Endothelial cell of umbilical vein (primary cell): Measurements from ENCODE around the gene DMPK. TPM values are rescaled to one million over a fixed set of nuclear protein-coding genes. Genes with fewer than 3 reads are reported as not detected.
"Not testable (repeated sequence)": the region's sequence is repeated elsewhere in the genome, so short reads cannot be mapped to it uniquely, and the experiment has no call there.

Experiments
- BruUV-seq: library from RNA; stranded (reverse); fragments of 400-500 nt; replicated peaks from 2 replicates; lab custom pipeline; 2021; lab: Mats Ljungman, UMichigan
- CTCF ChIA-PET: fragments of 300-600, 350-600 bp; sonication (Branson Sonifier 250); formaldehyde crosslinking; loops from one replicate; lab custom pipeline; 2021; ENCODE audit warnings: antibody characterized with exemption, inconsistent platforms; lab: Charles Lee
- POLR2A ChIA-PET: fragments of 300-600, 350-600 bp; sonication (Branson Sonifier 250); formaldehyde crosslinking; loops from one replicate; lab custom pipeline; 2021; ENCODE audit warnings: antibody characterized with exemption, inconsistent platforms; lab: Charles Lee
- DNase-seq: peaks from one replicate; pipeline ENCODE4 v3.0.0-alpha.2; 2011; ENCODE audit warnings: low read depth, low spot score
- FAIRE-seq: peaks from 2 replicates; lab custom pipeline; 2011; peaks lifted over from hg19 to GRCh38; lab: Jason Lieb, UNC
- H2AFZ ChIP-seq: 2 replicates; pipeline ENCODE4 v1.6.0; 2012; ENCODE audit warnings: low read depth, low read length, control low read depth, inconsistent platforms
- H3K27ac ChIP-seq: 2 replicates; pipeline ENCODE4 v1.5.1; 2011; ENCODE audit warnings: low read depth, mild to moderate bottlenecking, control low read depth, low read length, moderate library complexity; ENCODE audit not compliant: insufficient read depth
- H3K27me3 ChIP-seq, 2 experiments: 2 replicates each; pipeline versions ENCODE4 v1.6.0 to v1.6.1; 2011; ENCODE audit warnings: low read length in 2 of 2, mixed read lengths in 1 of 2; ENCODE audit not compliant: control insufficient read depth in 2 of 2, insufficient read depth in 2 of 2
- H3K36me3 ChIP-seq, 2 experiments: 2 replicates in 1 of 2; 3 replicates in 1 of 2; pipeline ENCODE4 v1.5.1; 2011; ENCODE audit warnings: low read length in 2 of 2, mild to moderate bottlenecking in 1 of 2, moderate library complexity in 1 of 2; ENCODE audit not compliant: control insufficient read depth in 2 of 2, insufficient read depth in 2 of 2; ENCODE audit errors: extremely low read depth in 1 of 2
- H3K4me1 ChIP-seq: 3 replicates; pipeline ENCODE4 v1.5.1; 2011; ENCODE audit warnings: mild to moderate bottlenecking, low read length; ENCODE audit not compliant: control insufficient read depth, insufficient read depth; ENCODE audit errors: extremely low read depth
- H3K4me2 ChIP-seq: 2 replicates; pipeline ENCODE4 v1.6.1; 2011; ENCODE audit warnings: low read length, control low read depth, mixed read lengths; ENCODE audit not compliant: insufficient read depth
- H3K4me3 ChIP-seq, 3 experiments: fragments of 200-600 bp in 1 of 3; sonication (generic), shearing (Covaris generic) in 1 of 3; replicated peaks in 1 of 3; 2 replicates each; pipeline ENCODE4 v1.5.1; 2011 to 2016; ENCODE audit warnings: control low read depth in 3 of 3, low read length in 3 of 3, mild to moderate bottlenecking in 2 of 3, inconsistent platforms in 1 of 3, low read depth in 1 of 3, moderate library complexity in 1 of 3; ENCODE audit not compliant: insufficient read depth in 1 of 3
- H3K79me2 ChIP-seq: 2 replicates; pipeline ENCODE4 v1.6.0; 2012; ENCODE audit warnings: low read length, inconsistent platforms; ENCODE audit not compliant: control insufficient read depth, insufficient read depth
- H3K9ac ChIP-seq: replicated peaks from 2 replicates; pipeline ENCODE3; 2011; ENCODE audit warnings: low read length, control low read depth; ENCODE audit not compliant: insufficient read depth; ENCODE audit errors: extremely low read depth
- H3K9me1 ChIP-seq: replicated peaks from 3 replicates; pipeline ENCODE4 v1.6.0; 2011; ENCODE audit warnings: mild to moderate bottlenecking, low read length; ENCODE audit not compliant: control insufficient read depth, insufficient read depth; ENCODE audit errors: extremely low read depth
- H3K9me3 ChIP-seq: replicated peaks from 2 replicates; pipeline ENCODE4 v1.5.1; 2012; ENCODE audit warnings: low read length, inconsistent platforms; ENCODE audit not compliant: control insufficient read depth, insufficient read depth
- H4K20me1 ChIP-seq: replicated peaks from 2 replicates; pipeline ENCODE3; 2011; ENCODE audit warnings: mild to moderate bottlenecking, low read length; ENCODE audit not compliant: control insufficient read depth, insufficient read depth; ENCODE audit errors: extremely low read depth
- EZH2 ChIP-seq: IDR thresholded peaks from 2 replicates; pipeline ENCODE4 v1.6.1; 2012; ENCODE audit warnings: borderline replicate concordance, low read depth, mild to moderate bottlenecking, moderate library complexity, low read length, inconsistent platforms; ENCODE audit not compliant: severe bottlenecking
- FOS ChIP-seq: IDR thresholded peaks from 2 replicates; pipeline ENCODE4 v1.6.1; 2011; ENCODE audit warnings: mild to moderate bottlenecking, low read length, moderate library complexity, borderline replicate concordance; ENCODE audit not compliant: insufficient read depth
- GATA2 ChIP-seq: IDR thresholded peaks from 2 replicates; pipeline ENCODE4 v1.7.0; 2011; ENCODE audit warnings: low read depth, mild to moderate bottlenecking, moderate library complexity, mixed read lengths, low read length; ENCODE audit not compliant: insufficient read length, insufficient read depth
- JUN ChIP-seq: IDR thresholded peaks from 2 replicates; pipeline ENCODE4 v1.6.1; 2011; ENCODE audit warnings: borderline replicate concordance, low read depth; ENCODE audit not compliant: insufficient read length, insufficient read depth
- MYC ChIP-seq: IDR thresholded peaks from one replicate; pipeline ENCODE4 v1.6.1; 2011; ENCODE audit warnings: mild to moderate bottlenecking, low read depth, low read length
- POLR2A ChIP-seq: IDR thresholded peaks from 2 replicates; pipeline ENCODE4 v1.6.1; 2012; ENCODE audit warnings: low read depth, mild to moderate bottlenecking, control low read depth, low read length
- POLR2AphosphoS5 ChIP-seq: IDR thresholded peaks from 2 replicates; pipeline ENCODE4 v1.6.1; 2012; ENCODE audit warnings: low read depth, mild to moderate bottlenecking, control low read depth, low read length, moderate library complexity; ENCODE audit not compliant: insufficient read depth
- dilution Hi-C: fragments of 300-500 bp; cut with MboI; formaldehyde crosslinking; loops from one replicate; pipeline ENCODE4 v1.15.0; 2019; ENCODE audit warnings: low sequenced_read_pairs; ENCODE audit not compliant: extremely low pct_ligation_motif_present
- intact Hi-C: fragments of 100-400 bp; cut with micrococcal nuclease; formaldehyde crosslinking; loops from one replicate; pipeline ENCODE4 v1.10.0; 2022
- polyA plus RNA-seq, 4 experiments: library from polyadenylated mRNA; depleted of rRNA in 3 of 4; stranded (reverse) in 3 of 4; unstranded in 1 of 4; fragments of >200 nt; gene quantifications; 2 replicates each; pipeline versions ENCODE4 v1.2.1 to v1.2.3, GENCODE V29; 2011 to 2012; ENCODE audit warnings: missing spikeins in 1 of 4
- total RNA-seq: library from RNA; stranded (reverse); gene quantifications from 2 replicates; pipeline ENCODE4 v1.2.3, GENCODE V29; 2021
- TF ChIP-seq, protein P1 (sequence below): IDR thresholded peaks from 2 replicates; pipeline ENCODE4 v1.6.1; 2011; ENCODE audit not compliant: insufficient read depth, insufficient read length
- TF ChIP-seq, protein P2 (sequence below), 2 donors: IDR thresholded peaks; 1 replicate in 1 of 2; 2 replicates in 1 of 2; pipeline ENCODE4 v1.5.1; 2011; ENCODE audit warnings: low read length in 2 of 2, mild to moderate bottlenecking in 2 of 2, moderate library complexity in 2 of 2, control low read depth in 1 of 2, inconsistent platforms in 1 of 2, low read depth in 1 of 2; ENCODE audit not compliant: insufficient read depth in 1 of 2; ENCODE audit errors: extremely low read depth in 1 of 2

Gene DMPK
- total and polyA plus RNA-seq, 2 donors (not counting 3 experiments of a cell fraction or from before 2014, with no cell fraction given) = 36.6 to 73.3 TPM

DNA sequence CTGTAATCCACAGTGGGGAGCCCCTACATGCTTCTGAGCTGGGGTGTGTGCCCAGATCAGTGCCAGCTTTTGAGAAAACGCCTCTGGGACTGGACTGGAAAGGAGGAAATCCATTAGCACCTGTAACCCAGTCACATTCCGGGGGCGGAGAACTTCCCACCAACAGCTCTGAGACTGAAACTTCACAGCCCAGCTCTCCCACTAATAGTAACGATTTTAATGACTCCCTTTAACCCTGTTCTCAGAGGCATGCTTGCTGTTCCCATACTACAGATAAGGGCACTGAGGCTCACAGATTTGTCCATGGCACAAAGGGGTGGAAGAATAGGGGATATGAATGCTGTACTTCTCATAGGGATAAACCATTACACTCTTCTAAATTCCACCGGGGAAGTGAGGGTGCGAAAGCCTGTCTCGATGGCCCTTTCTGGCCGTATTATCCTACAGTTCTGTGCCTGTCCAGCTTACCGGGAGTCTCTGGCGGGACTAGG lies 52.4 kb downstream of the DMPK start:
- Histone ChIP-seq H3K36me3 (no peaks in the 10 kb centered on the region), H2AFZ (peak overlapping the region; percentile 17), H3K79me2 (peaks cover 45% of the 10 kb centered on the region), H4K20me1 (no peaks in the 10 kb centered on the region), H3K4me2 (peak overlapping the region; percentile 58), H3K4me1 (peaks cover 6% of the 10 kb centered on the region), H3K9ac (peak overlapping the region; percentile 80), H3K9me1 (no peaks in the 10 kb centered on the region), H3K27me3 (no peaks in the 10 kb centered on the region), H3K27ac (no peak overlapping the region), H3K4me3 (peak overlapping the region; percentile 81 to 83 (median 82)), H3K9me3 (no peaks in the 10 kb centered on the region)
- DNase-seq = peak; percentile 30
- peak; percentile 70 for FAIRE-seq
- dilution Hi-C loops = no loop called here
- TSS peak; percentile 38 for BruUV-seq
- TF ChIP-seq POLR2AphosphoS5 (no peak), FOS (no peak), JUN (no peak), MYC (no peak), EZH2 (no peak), POLR2A (no peak), GATA2 (no peak)
- TF ChIP-seq, protein P1, sequence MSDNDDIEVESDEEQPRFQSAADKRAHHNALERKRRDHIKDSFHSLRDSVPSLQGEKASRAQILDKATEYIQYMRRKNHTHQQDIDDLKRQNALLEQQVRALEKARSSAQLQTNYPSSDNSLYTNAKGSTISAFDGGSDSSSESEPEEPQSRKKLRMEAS = no peak
- TF ChIP-seq, protein P2, sequence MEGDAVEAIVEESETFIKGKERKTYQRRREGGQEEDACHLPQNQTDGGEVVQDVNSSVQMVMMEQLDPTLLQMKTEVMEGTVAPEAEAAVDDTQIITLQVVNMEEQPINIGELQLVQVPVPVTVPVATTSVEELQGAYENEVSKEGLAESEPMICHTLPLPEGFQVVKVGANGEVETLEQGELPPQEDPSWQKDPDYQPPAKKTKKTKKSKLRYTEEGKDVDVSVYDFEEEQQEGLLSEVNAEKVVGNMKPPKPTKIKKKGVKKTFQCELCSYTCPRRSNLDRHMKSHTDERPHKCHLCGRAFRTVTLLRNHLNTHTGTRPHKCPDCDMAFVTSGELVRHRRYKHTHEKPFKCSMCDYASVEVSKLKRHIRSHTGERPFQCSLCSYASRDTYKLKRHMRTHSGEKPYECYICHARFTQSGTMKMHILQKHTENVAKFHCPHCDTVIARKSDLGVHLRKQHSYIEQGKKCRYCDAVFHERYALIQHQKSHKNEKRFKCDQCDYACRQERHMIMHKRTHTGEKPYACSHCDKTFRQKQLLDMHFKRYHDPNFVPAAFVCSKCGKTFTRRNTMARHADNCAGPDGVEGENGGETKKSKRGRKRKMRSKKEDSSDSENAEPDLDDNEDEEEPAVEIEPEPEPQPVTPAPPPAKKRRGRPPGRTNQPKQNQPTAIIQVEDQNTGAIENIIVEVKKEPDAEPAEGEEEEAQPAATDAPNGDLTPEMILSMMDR (IDR thresholded peaks at IDR 0.05; ENCODE audit: extremely low read depth in 1 of 2, insufficient read depth in 1 of 2, low read depth in 1 of 2, low read length in 2 of 2) = no peak
- intact Hi-C loops = loop anchor here (1.0 kb wide), 2 partner anchors 38 to 84 kb away; partner anchors contain the start of gene QPCTL
- ChIA-PET CTCF (interaction anchor here (1.0 to 2.1 kb wide), 8 partner anchors 10 to 87 kb away, joined by 3 to 13 read pairs (median 5); partner anchors contain the start of genes QPCTL and SIX5), POLR2A (interaction anchor here (1.0 kb wide), 1 partner anchor 12 kb away, joined by 3 read pairs; no protein-coding TSS in a partner anchor)

DNA sequence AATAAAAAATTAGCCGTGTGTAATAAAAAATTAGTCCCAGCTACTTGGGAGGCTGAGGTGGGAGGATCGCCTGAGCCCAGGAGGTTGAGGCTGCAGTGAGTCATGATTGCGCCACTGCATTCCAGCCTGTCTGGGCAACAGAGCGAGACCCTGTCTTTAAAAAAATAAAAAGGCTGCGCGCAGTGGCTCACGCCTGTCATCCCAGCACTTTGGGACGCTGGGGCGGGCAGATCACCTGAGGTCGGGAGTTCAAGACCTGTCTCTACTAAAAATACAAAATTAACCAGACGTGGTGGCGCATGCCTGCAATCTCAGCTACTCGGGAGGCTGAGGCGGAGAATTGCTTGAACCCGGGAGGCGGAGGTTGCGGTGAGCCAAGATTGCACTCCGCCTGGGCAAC lies 53.6 kb downstream of the DMPK start:
- H3K79me2 ChIP-seq = peaks cover 45% of the 10 kb centered on the region
- H3K27ac ChIP-seq, H3K9me1 ChIP-seq, FAIRE-seq, DNase-seq, H3K27me3 ChIP-seq, POLR2A ChIA-PET, dilution Hi-C loops, H3K9me3 ChIP-seq, H3K4me2 ChIP-seq, H4K20me1 ChIP-seq, H2AFZ ChIP-seq, H3K4me3 ChIP-seq, H3K36me3 ChIP-seq, CTCF ChIA-PET, intact Hi-C loops, H3K4me1 ChIP-seq, BruUV-seq, H3K9ac ChIP-seq: not testable (repeated sequence)
